ENCODE results near the gene CDC42SE2.
A peak's percentile ranks its signal among the peaks of the same experiment; 100 is the strongest.
"Not testable (repeated sequence)": the region's sequence is repeated elsewhere in the genome, so short reads cannot be mapped to it uniquely, and the experiment has no call there.

CDC42SE2 gene

DNA sequence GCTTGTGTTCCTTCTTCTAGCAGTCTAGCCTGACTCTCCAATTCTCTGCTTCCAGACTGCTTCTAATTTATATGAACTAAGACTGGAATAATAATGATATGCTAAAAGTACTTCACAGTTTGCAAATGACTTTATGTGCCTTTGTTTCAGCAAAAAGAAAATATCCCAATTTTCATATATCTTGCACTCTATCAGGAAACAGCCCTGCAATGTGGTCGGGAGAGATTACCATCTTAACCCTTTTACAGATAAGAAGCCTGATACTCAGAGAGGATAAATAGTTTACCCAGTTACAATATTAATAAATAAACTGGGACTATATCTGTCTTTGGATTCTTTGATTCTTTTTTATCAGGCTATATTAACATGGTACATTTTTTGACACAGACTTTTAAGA lies 126.0 kb downstream of the CDC42SE2 start:
- no peak for DNase-seq (ENCODE audit: low spot score)

DNA sequence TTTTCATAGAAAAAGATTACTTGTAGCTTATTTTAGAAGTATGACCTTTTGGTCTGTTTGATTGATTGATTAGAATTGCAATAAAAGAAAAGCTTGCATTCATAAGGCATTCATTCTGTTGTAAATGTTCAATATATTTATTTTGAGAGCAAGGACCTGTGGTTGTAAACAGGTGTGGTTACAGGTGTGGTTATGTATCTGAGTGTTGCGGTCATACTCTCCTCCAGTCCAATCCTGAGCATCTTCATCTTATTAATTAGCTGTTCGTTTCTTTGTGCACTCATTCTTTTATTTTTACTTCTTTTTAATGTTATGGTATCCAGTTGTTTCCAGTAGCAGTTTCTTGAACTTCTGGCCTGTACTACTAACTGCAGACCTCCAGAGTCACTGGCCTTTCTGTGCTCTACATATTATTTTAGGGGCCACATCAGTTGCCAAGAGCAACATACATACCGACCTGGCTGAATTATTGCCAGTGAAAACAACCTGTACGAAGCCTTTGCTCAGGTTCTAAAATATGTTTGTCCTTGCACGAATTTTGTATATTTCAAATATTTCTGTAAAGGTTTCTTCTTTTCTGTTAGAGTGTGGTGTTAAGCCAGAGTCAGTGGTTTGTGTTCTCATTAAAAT lies 128.7 kb downstream of the CDC42SE2 start:
- DNase-seq (ENCODE audit: low spot score), result no peak

- DNase-seq (ENCODE audit: low spot score), result no peak
Observed at GRCh38 chr5:131393498-131393968, 129.7 kb downstream of the CDC42SE2 start.

- DNase-seq (ENCODE audit: low spot score), result no peak
Observed at GRCh38 chr5:131394128-131394527, 130.3 kb downstream of the CDC42SE2 start.

GRCh38 chr5:131396015-131396414 lies 132.2 kb downstream of the CDC42SE2 start:
- DNase-seq (ENCODE audit: low spot score), result no peak

DNA sequence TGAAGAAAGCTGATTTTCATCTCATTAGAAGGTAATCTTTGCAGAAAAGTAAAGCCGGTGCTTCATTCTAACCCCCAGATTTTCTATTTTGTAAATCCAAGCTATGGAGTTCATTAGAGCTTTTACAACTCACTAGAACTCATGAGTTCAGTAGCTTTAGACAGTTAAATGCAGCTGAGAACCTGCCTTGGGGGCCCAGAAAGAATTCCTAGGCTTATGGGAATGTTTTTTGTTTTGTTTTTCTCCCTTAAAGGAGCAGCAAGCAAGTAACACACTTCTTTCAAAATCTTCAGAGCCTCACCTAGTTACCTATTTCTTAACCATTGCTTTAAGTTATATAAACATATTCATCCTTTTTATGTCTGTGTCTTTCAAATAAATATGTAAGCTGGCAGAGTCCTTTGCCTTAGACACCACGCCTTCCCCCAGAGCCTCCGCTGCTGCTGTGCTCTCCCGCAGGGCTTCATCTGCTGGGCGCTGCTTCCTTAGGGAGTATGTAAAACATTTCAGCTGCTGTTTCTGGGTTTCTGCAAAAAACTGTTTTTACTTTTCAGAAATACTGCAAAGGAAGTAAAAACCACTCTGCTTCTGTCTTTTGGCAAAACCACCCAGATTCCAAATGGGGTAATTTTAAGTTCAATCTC lies 132.9 kb downstream of the CDC42SE2 start:
- no peak for DNase-seq (ENCODE audit: low spot score)

GRCh38 chr5:131399007-131399406 lies 135.2 kb downstream of the CDC42SE2 start:
- not testable (repeated sequence) for DNase-seq (ENCODE audit: low spot score)

- no peak for DNase-seq (ENCODE audit: low spot score)
Observed at GRCh38 chr5:131400585-131400984, 136.7 kb downstream of the CDC42SE2 start.

GRCh38 chr5:131405674-131406073 lies 141.8 kb downstream of the CDC42SE2 start:
- DNase-seq (ENCODE audit: low spot score), result no peak

- DNase-seq (ENCODE audit: low spot score), result no peak
Observed at GRCh38 chr5:131406076-131406475, 142.2 kb downstream of the CDC42SE2 start.

DNA sequence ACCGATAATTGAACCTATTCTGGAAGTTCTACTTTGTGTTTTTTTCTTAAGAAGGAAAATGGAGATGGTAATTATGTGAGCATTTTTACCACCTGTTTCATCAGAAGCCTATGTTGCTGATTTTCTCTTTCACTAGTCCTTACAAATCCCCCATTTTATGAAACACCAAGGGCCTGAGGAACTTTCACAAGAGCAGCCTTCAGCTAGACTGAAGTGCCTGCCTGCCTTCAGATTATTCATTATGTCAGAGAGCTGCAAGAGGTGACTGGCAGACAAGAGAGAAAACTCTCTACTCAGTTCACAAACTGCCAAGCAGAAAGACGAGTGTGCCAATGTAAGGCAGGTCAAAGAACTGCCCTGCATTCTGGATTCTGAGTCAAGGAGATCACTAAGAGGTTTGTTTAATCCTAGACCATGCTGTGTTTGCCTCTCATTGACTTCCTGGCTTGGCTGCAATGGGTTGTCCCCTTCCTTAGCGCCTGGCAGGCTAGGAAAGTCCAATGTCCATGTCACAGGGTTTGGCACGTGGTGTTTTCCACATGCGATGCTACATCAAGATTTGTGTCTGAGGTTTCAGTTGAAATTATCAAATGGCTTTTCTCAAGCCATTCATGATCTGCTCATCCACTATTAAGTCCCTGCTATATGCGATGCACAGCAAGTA lies 143.3 kb downstream of the CDC42SE2 start:
- no peak for DNase-seq (ENCODE audit: low spot score)

DNA sequence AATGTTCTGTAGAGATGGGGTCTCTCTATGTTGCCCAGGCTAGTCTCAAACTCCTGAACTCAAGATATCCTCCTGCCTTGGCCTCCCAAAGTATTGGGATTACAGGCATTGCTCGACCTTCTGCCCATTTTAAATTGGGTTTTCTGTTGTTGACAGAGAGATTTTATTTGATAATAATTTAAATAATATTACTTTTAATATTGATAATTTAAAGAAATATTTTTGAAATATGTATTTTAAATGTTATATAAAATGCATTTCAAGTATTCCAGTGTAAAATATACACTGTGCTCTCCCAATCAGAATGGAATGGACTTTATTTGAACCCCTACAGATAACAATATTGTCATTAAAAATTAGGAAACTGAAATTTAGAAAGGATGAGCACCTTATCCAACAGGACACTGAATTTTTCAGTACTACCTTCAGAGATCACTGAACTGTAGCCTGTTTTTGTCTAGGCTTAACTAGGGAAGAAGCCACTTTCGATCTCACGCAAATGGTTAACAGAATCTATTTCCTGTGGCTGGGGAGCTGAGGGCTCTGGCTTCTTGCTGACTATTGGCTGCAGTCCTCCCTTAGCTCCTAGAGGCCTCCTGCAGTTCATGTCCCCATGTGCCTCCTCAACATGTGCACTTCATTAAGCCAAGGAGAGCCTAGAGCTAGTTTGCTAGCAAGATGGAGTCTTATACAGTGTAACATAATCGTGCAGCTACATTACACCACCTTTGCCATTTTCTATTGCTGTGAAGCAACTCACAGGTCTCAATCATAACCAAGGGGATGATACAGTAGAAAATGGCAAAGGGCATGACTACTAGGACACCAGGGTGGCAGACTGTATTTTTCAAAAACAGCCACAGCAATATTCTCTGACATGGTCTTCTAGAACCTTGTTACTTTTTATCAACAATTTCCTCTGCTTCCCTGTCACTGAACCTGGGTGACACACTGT lies 150.0 kb downstream of the CDC42SE2 start:
- DNase-seq (ENCODE audit: low spot score), result no peak

GRCh38 chr5:131416729-131417128 lies 152.9 kb downstream of the CDC42SE2 start:
- no peak for DNase-seq (ENCODE audit: low spot score)

- DNase-seq (ENCODE audit: low spot score), result peak; percentile 85
Observed at GRCh38 chr5:131417240-131417869, 153.5 kb downstream of the CDC42SE2 start.

- no peak for DNase-seq (ENCODE audit: low spot score)
Observed at GRCh38 chr5:131418846-131419245, 155.0 kb downstream of the CDC42SE2 start.

- no peak for DNase-seq (ENCODE audit: low spot score)
Observed at GRCh38 chr5:131419877-131420276, 156.0 kb downstream of the CDC42SE2 start.

GRCh38 chr5:131423056-131423455 lies 159.2 kb downstream of the CDC42SE2 start:
- peak; percentile 26 for DNase-seq (ENCODE audit: low spot score)

- no peak for DNase-seq (ENCODE audit: low spot score)
Observed at GRCh38 chr5:131426011-131426410, 162.2 kb downstream of the CDC42SE2 start.

- DNase-seq (ENCODE audit: low spot score), result no peak
Observed at GRCh38 chr5:131430794-131431193, 166.9 kb downstream of the CDC42SE2 start.

DNA sequence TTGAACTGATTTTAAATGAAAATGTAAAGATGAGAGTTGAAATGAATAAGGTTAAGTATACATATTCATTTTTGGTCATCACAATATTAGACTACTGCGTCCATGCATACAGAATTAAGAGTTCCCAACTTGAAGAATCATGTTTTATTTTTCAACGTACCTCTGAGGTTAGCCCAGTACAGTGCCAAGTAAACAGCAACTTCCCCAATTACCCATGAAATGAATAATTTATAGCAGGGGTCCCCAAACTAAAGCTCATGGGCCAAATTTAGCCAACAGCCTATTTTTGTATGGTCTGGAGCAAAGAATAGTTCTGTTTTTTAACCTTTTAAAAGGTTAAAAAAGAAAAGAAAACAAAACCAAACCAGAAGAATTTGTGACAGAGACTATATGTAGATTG lies 167.9 kb downstream of the CDC42SE2 start:
- DNase-seq (ENCODE audit: low spot score), result no peak

DNA sequence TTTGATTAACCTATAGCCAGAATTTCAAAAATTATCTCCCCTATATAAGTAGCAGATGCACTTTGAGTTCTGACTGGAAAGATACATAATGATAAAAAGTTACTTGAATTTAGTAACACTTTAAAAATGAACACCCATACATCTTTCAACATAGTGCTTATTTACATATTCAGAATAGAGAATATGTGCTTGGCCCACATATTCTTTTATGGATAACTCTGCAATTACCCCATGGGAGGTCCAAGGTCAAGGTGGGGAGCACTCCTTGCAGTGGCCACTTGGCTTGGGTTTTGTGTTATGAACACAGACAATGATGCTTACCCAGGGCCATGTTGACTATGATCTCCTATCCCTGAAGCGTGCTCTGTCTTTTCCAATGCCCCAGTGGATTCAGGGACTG lies 169.3 kb downstream of the CDC42SE2 start:
- DNase-seq (ENCODE audit: low spot score), result no peak

DNA sequence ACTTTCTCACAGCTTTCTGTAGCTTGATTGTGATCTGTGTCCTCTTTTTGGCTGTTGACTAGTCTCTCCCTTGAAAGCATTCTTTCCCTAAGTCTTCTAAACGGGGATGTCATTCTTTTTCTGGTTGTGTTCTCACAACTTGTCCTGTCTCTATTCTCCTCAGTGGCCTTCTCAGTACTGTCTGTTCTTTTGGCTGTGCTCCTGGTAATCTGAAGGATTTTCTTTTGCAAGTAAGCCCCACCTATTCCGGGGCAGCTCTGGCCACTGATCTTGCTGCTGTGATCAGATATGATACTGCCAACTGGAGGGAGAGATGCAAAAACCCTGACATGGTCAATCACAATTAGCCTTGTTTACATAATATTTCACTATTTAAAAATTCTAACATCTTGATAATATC lies 172.2 kb downstream of the CDC42SE2 start:
- no peak for DNase-seq (ENCODE audit: low spot score)

Data from hematopoietic multipotent progenitor cell treated with erythropoietin and hydrocortisone succinate and interleukin-3 and kit ligand, for 17 days (in vitro differentiated cells).